Limb (tissue), 2 donors: Measurements from ENCODE around the gene CD200R1L.

Experiments
- DNase-seq, 2 donors: peaks; one replicate each; pipeline ENCODE4 v3.0.0-alpha.2; 2016; ENCODE audit errors: extremely low spot score in 2 of 2

Gene CD200R1L

GRCh38 chr3:112791736-112792135 lies 54.9 kb downstream of the CD200R1L start:
- DNase-seq: no peak

- no peak for DNase-seq
Observed at GRCh38 chr3:112789787-112790186, 56.9 kb downstream of the CD200R1L start.

GRCh38 chr3:112786881-112787579 lies 59.6 kb downstream of the CD200R1L start:
- DNase-seq: no peak

- DNase-seq: no peak
Observed at GRCh38 chr3:112786002-112786590, 60.6 kb downstream of the CD200R1L start.

GRCh38 chr3:112785321-112786001 lies 61.2 kb downstream of the CD200R1L start:
- DNase-seq: no peak

GRCh38 chr3:112782491-112782890 lies 64.2 kb downstream of the CD200R1L start:
- DNase-seq: no peak

- no peak for DNase-seq
Observed at GRCh38 chr3:112781599-112781998, 65.1 kb downstream of the CD200R1L start.

GRCh38 chr3:112779558-112780480 lies 66.8 kb downstream of the CD200R1L start:
- DNase-seq: no peak

GRCh38 chr3:112779011-112779410 lies 67.7 kb downstream of the CD200R1L start:
- DNase-seq: no peak

- DNase-seq: no peak
Observed at GRCh38 chr3:112778353-112778948, 68.2 kb downstream of the CD200R1L start.

- DNase-seq: no peak
Observed at GRCh38 chr3:112777811-112778210, 68.9 kb downstream of the CD200R1L start.

GRCh38 chr3:112776836-112777235 lies 69.8 kb downstream of the CD200R1L start:
- no peak for DNase-seq

GRCh38 chr3:112776000-112776399 lies 70.7 kb downstream of the CD200R1L start:
- no peak for DNase-seq

- DNase-seq: no peak
Observed at GRCh38 chr3:112775011-112775742, 71.5 kb downstream of the CD200R1L start.

- no peak for DNase-seq
Observed at GRCh38 chr3:112774293-112774926, 72.3 kb downstream of the CD200R1L start.

GRCh38 chr3:112773864-112774263 lies 72.8 kb downstream of the CD200R1L start:
- DNase-seq: no peak

- no peak for DNase-seq
Observed at GRCh38 chr3:112770951-112771350, 75.7 kb downstream of the CD200R1L start.

- DNase-seq: no peak
Observed at GRCh38 chr3:112770032-112770626, 76.5 kb downstream of the CD200R1L start.

- no peak for DNase-seq
Observed at GRCh38 chr3:112769286-112769978, 77.2 kb downstream of the CD200R1L start.
